B cell (primary cell): Measurements from ENCODE around the gene SLC13A3. TPM values are rescaled to one million over a fixed set of nuclear protein-coding genes. Genes with fewer than 3 reads are reported as not detected.

Source experiments
- ATAC-seq: fragments of 200-7000 bp; cut with Tn5 transposase; one replicate; pipeline ENCODE4 v1.10.0; 2021; ENCODE audit warnings: low read depth, mild to moderate bottlenecking, moderate number of reproducible peaks, moderate library complexity
- CTCF ChIA-PET: fragments of 350-600 bp; sonication (Branson Sonifier 250); formaldehyde crosslinking; loops from one replicate; lab custom pipeline; 2021; ENCODE audit warnings: antibody characterized with exemption, inconsistent platforms; lab: Charles Lee
- POLR2A ChIA-PET: fragments of 350-600 bp; sonication (Branson Sonifier 250); formaldehyde crosslinking; loops from one replicate; lab custom pipeline; 2021; ENCODE audit warnings: antibody characterized with exemption; lab: Charles Lee
- DNase-seq: peaks from one replicate; pipeline ENCODE4 v3.0.0; 2013
- H2AFZ ChIP-seq: 2 replicates; pipeline ENCODE4 v1.6.1; 2012; ENCODE audit warnings: mild to moderate bottlenecking, low read depth, low read length; ENCODE audit not compliant: insufficient read depth, poor library complexity, severe bottlenecking
- H3K27ac ChIP-seq, 2 donors: 1 replicate in 1 of 2; 2 replicates in 1 of 2; pipeline ENCODE4 v1.5.1; 2012 to 2013; ENCODE audit warnings: low read length in 2 of 2, mild to moderate bottlenecking in 2 of 2, moderate library complexity in 1 of 2
- H3K27me3 ChIP-seq, 4 experiments: fragments of 200-600 bp in 1 of 4; sonication (generic) in 1 of 4; replicated peaks in 1 of 4; 1 replicate in 2 of 4; 2 replicates in 2 of 4; pipeline versions ENCODE4 v1.6.1 to v1.7.0; 2013 to 2016; ENCODE audit warnings: low read length in 3 of 4, mild to moderate bottlenecking in 2 of 4, mixed read lengths in 1 of 4, moderate library complexity in 1 of 4; ENCODE audit not compliant: insufficient read depth in 4 of 4, control insufficient read depth in 3 of 4; ENCODE audit errors: control extremely low read depth in 1 of 4
- H3K36me3 ChIP-seq, 2 experiments: replicated peaks in 1 of 2; 1 replicate in 1 of 2; 2 replicates in 1 of 2; pipeline versions ENCODE4 v1.6.1 to v1.7.1; 2013; ENCODE audit warnings: low read length in 1 of 2; ENCODE audit not compliant: insufficient read depth in 2 of 2, control insufficient read depth in 1 of 2; ENCODE audit errors: control extremely low read depth in 1 of 2, extremely low read depth in 1 of 2
- H3K4me1 ChIP-seq, 2 donors: fragments of 200-600 bp in 1 of 2; sonication (generic) in 1 of 2; 1 replicate in 1 of 2; 2 replicates in 1 of 2; pipeline versions ENCODE4 v1.5.1 to v1.6.1; 2013 to 2017; ENCODE audit warnings: low read length in 2 of 2; ENCODE audit not compliant: control insufficient read depth in 2 of 2, insufficient read depth in 2 of 2
- H3K4me2 ChIP-seq: replicated peaks from 2 replicates; pipeline ENCODE3; 2012; ENCODE audit warnings: mild to moderate bottlenecking, low read depth, low read length; ENCODE audit not compliant: poor library complexity, severe bottlenecking
- H3K4me3 ChIP-seq, 5 experiments: fragments of 200-600 bp in 1 of 5; sonication (generic) in 1 of 5; 1 replicate in 3 of 5; 2 replicates in 2 of 5; pipeline versions ENCODE4 v1.5.1 to v1.7.0; 2011 to 2016; ENCODE audit warnings: low read length in 4 of 5, mild to moderate bottlenecking in 4 of 5, low read depth in 2 of 5, control low read depth in 1 of 5, moderate library complexity in 1 of 5; ENCODE audit not compliant: insufficient read depth in 1 of 5; ENCODE audit errors: control extremely low read depth in 1 of 5, extremely low read depth in 1 of 5
- H3K79me2 ChIP-seq: fragments of 200-600 bp; sonication (generic); one replicate; pipeline ENCODE4 v1.6.0; 2016; ENCODE audit warnings: low read length; ENCODE audit not compliant: control insufficient read depth, insufficient read depth
- H3K9ac ChIP-seq: fragments of 200-600 bp; sonication (generic); 2 replicates; pipeline ENCODE4 v1.6.1; 2017; ENCODE audit warnings: mild to moderate bottlenecking, low read length, moderate library complexity
- H3K9me3 ChIP-seq, 3 donors: one replicate each; pipeline versions ENCODE4 v1.6.1 to v1.7.1; 2013; ENCODE audit warnings: low read length in 2 of 3; ENCODE audit not compliant: control insufficient read depth in 2 of 3, insufficient read depth in 1 of 3; ENCODE audit errors: control extremely low read depth in 1 of 3
- H4K20me1 ChIP-seq: 2 replicates; pipeline ENCODE4 v1.6.0; 2012; ENCODE audit warnings: mild to moderate bottlenecking, low read length; ENCODE audit not compliant: insufficient read depth, control insufficient read depth, poor library complexity, severe bottlenecking
- H3K27ac Mint-ChIP-seq: one replicate; pipeline ENCODE4 v1.8.0; 2021; ENCODE audit warnings: mixed read lengths
- H3K27me3 Mint-ChIP-seq: one replicate; pipeline ENCODE4 v1.8.0; 2021; ENCODE audit warnings: mixed read lengths
- H3K4me1 Mint-ChIP-seq: one replicate; pipeline ENCODE4 v1.8.0; 2021; ENCODE audit warnings: mixed read lengths
- H3K4me3 Mint-ChIP-seq: one replicate; pipeline ENCODE4 v1.8.0; 2021; ENCODE audit warnings: mixed read lengths
- H3K9me3 Mint-ChIP-seq: one replicate; pipeline ENCODE4 v1.8.0; 2022; ENCODE audit warnings: mixed read lengths; ENCODE audit not compliant: insufficient read depth
- CTCF ChIP-seq: fragments of 200-600 bp; IDR thresholded peaks from one replicate; pipeline ENCODE4 v1.8.0; 2022; ENCODE audit warnings: antibody characterized with exemption, mild to moderate bottlenecking
- EZH2 ChIP-seq: IDR thresholded peaks from 2 replicates; pipeline ENCODE4 v1.6.1; 2012; ENCODE audit warnings: borderline replicate concordance, low read depth, mild to moderate bottlenecking, moderate library complexity, low read length; ENCODE audit not compliant: insufficient read depth, poor library complexity, severe bottlenecking
- WGBS: methylation state at CpG from one replicate; pipeline ENCODE4 v1.1.5; 2013; ENCODE audit warnings: missing lambda C conversion rate; ENCODE audit not compliant: insufficient coverage; 5-methylcytosine and 5-hydroxymethylcytosine counted together
- intact Hi-C: fragments of 100-400 bp; cut with micrococcal nuclease; formaldehyde crosslinking; loops from one replicate; pipeline ENCODE4 v1.10.0; 2022
- polyA plus RNA-seq: library from polyadenylated mRNA; depleted of rRNA; stranded (reverse); fragments of >200 nt; gene quantifications from 2 replicates; pipeline ENCODE4 v1.2.3, GENCODE V29; 2012
- total RNA-seq, 2 donors: library from RNA; stranded (reverse); fragments of 120-200 nt in 1 of 2; gene quantifications; 1 replicate in 1 of 2; 2 replicates in 1 of 2; pipeline versions ENCODE4 v1.2.3 to v1.2.4, GENCODE V29; 2013 to 2022

The SLC13A3 gene
- total and polyA plus RNA-seq, 2 donors (not counting 1 experiment from before 2014, with no cell fraction given): 0.09 to 0.20 TPM

GRCh38 chr20:46646659-46647380, 4.4 kb downstream of the SLC13A3 start:
- intact Hi-C loops: no loop called here
- H3K27me3 ChIP-seq: peaks cover 0 to 31% (median 8%) of the 10 kb centered on the region in 4 experiments
- POLR2A ChIA-PET: no interaction called here

More at GRCh38 chr20:46646659-46647380, 4.4 kb downstream of the SLC13A3 start:
- DNase-seq (no peak), ATAC-seq (no peak)
- Histone ChIP-seq H3K79me2 (no peaks in the 10 kb centered on the region), H4K20me1 (no peaks in the 10 kb centered on the region), H2AFZ (no peak overlapping the region), H3K4me1 (no peaks in the 10 kb centered on the region), H3K4me2 (no peak overlapping the region), H3K36me3 (no peaks in the 10 kb centered on the region), H3K9ac (no peak overlapping the region), H3K9me3 (peaks cover 0 to 4% (median 0%) of the 10 kb centered on the region in 3 donors), H3K4me3 (no peak overlapping the region), H3K27ac (no peak overlapping the region)
- 85% methylated on average over 3 of the region's 3 CpGs for WGBS
- peaks cover 39% of the 10 kb centered on the region for H3K27me3 Mint-ChIP-seq
- H3K9me3 Mint-ChIP-seq: no peaks in the 10 kb centered on the region
- H3K4me1 Mint-ChIP-seq: no peaks in the 10 kb centered on the region
- H3K4me3 Mint-ChIP-seq: no peak overlapping the region
- TF ChIP-seq EZH2: no peak
- no peak for TF ChIP-seq CTCF
- CTCF ChIA-PET: interaction anchor here (0.6 kb wide), 1 partner anchor 12 kb away, joined by 3 read pairs; no protein-coding TSS in a partner anchor
- no peak overlapping the region for H3K27ac Mint-ChIP-seq
